Measurements from ENCODE around the gene EP400. TPM values are rescaled to one million over a fixed set of nuclear protein-coding genes. Genes with fewer than 3 reads are reported as not detected.

EP400 gene
- total and polyA plus RNA-seq, 9 of the 15 experiments (the other 6 are each of a cell fraction or from before 2014, with no cell fraction given), result 4.5 to 58.0 (median 7.0) TPM

GRCh38 chr12:131949431-131950181 lies at the start of gene EP400 (continued):
- peak; percentile 9; the same call in 1 of the 2 replicates for TF ChIP-seq MGA (IDR thresholded peaks at IDR 0.05)
- TF ChIP-seq HIVEP1 (CRISPR knock-in tag; IDR thresholded peaks at IDR 0.05), result no peak
- no peak for TF ChIP-seq POLR2H (tag; IDR thresholded peaks at IDR 0.05; ENCODE audit: low read depth)
- no peak for TF ChIP-seq SMAD1 (IDR thresholded peaks at IDR 0.05; ENCODE audit: low read depth, low read length, partially characterized antibody)
- no peak for TF ChIP-seq KLF6 (CRISPR knock-in tag; IDR thresholded peaks at IDR 0.05; ENCODE audit: borderline replicate concordance)
- TF ChIP-seq HMGXB4 (CRISPR knock-in tag; IDR thresholded peaks at IDR 0.05), result peak; percentile 79; the same call in 1 of the 2 replicates
- no peak for TF ChIP-seq ZNF696 (CRISPR knock-in tag; conservative IDR thresholded peaks at IDR 0.05)
- no peak for TF ChIP-seq IRF2 (CRISPR knock-in tag; IDR thresholded peaks at IDR 0.05)
- peak; percentile 76 for TF ChIP-seq HCFC1 (IDR thresholded peaks at IDR 0.05; ENCODE audit: low read depth, low read length)
- TF ChIP-seq SLC30A9 (CRISPR knock-in tag; IDR thresholded peaks at IDR 0.05), result no peak
